SH-SY5Y (cell line): Measurements from ENCODE around the gene AGAP1.

Experiments used
- GATA2 ChIP-seq: IDR thresholded peaks from 2 replicates; pipeline ENCODE4 v1.6.1; 2011; ENCODE audit warnings: mild to moderate bottlenecking, low read depth, low read length
- GATA3 ChIP-seq: IDR thresholded peaks from 2 replicates; pipeline ENCODE4 v1.6.1; 2011; ENCODE audit warnings: low read depth, mild to moderate bottlenecking, low read length, moderate library complexity

- no peak for TF ChIP-seq GATA3
- no peak for TF ChIP-seq GATA2
These were observed 48.2 kb downstream of the AGAP1 start for GRCh38 chr2:235541838-235542549.
